Hepatic stellate cell (primary cell): ENCODE data around the gene LETM1.

Experiments
- DNase-seq: peaks from one replicate; pipeline ENCODE4 v3.0.0; 2011; ENCODE audit warnings: low spot score

Gene LETM1

DNA sequence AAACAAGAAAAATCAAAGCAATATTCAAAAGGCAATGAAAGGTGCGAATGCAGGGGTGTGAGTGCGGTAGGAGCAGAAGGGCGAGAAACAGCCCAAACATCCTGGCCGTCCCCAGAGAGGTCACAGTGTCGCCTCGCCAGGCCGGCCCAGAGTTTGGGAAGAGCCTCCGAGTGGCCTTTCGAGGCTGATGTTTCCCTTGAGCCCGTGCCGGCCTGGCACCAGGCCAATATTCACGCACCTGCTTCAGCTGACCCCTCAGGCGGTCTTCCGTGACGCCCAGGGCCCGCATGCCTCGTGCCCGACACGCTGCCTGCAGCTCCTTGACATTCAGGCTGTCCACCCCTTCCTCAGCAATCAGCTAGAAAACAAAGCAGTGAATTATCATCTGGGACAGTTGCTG is 30.6 kb downstream of the LETM1 start:
- no peak for DNase-seq

DNA sequence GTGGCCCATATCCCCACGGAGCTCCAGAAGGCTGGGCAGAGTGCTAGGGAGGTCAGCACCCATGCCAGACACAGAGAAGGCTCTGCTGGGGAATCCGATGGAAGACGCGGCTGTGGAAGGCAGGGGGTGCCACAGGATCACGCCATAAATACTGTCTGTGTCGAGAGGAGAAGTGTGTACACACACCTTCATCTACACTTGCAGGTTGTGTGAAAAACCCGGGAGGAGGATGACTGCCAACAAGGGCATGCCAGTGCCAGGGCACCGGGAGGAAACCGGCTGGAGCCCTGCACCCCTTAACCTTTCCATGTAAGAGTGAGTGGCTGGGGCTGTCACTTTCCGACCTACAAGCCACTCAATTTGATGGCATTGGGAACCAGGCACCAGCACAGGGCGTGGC is 31.2 kb downstream of the LETM1 start:
- no peak for DNase-seq

DNA sequence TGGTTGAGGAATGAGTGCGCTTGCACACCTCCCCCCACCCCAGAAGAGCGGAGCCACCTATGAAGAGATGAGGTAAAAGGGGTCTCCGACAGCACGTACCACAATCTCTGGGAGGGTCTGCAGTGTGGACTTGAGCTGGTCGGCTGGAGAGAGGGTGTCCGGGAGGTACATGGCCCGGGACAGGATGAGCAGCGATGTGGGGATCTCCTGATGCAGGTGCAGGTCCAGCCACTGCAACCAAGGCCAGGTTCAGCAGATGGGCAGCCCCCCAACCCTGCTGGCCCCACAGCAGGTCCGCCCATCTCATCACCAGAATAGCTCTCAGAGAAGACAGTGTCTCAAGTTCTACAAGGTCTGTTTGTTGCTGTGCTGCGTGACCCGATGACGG is 32.4 kb downstream of the LETM1 start:
- no peak for DNase-seq

DNA sequence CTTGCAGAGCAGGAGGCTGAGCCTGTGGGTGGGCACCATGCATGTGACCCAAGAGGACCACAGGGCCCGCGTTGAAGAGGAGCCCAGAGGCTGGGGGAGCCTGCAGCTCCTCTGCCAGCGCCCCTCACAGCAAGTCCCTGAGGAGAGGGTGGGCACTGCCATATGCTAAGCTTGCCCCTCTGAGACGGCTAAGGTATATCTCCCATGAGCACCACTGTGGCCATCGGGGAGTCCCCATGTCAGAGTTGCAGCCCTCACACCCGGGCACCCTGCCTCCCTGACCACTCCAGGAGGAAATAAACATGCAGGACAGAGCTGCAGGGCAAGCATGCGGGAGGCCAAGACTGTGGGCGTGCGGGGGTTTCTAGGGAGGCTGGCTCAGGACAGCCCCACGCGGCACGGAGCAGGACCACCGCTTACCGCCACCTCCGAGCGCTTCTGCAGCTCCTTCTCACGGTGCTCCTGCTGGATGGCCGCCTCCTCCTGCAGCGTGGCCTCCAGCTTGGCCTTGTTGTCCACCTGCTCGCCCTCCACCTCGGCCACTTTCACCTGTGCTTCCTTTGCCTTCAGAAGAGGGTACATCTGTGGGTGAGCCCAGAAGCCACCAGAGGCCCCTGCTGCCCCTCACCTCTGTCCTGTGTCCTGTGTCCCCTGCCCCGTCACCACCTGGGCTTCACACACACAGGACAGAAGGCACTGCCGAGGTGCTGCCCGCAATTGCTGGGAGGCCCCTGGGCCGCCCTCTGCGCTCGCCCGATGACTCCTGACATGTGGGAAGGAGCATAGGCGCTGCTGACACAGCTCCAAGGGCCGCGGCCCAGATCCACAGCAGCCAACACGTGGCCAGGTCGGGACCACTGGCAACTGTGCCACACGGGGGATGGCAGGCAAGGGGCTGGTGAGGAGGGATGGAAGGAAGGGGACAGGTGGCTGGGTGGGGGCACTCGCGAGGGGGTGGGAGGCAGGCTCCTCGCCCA is 33.1 kb downstream of the LETM1 start:
- DNase-seq = no peak

DNA sequence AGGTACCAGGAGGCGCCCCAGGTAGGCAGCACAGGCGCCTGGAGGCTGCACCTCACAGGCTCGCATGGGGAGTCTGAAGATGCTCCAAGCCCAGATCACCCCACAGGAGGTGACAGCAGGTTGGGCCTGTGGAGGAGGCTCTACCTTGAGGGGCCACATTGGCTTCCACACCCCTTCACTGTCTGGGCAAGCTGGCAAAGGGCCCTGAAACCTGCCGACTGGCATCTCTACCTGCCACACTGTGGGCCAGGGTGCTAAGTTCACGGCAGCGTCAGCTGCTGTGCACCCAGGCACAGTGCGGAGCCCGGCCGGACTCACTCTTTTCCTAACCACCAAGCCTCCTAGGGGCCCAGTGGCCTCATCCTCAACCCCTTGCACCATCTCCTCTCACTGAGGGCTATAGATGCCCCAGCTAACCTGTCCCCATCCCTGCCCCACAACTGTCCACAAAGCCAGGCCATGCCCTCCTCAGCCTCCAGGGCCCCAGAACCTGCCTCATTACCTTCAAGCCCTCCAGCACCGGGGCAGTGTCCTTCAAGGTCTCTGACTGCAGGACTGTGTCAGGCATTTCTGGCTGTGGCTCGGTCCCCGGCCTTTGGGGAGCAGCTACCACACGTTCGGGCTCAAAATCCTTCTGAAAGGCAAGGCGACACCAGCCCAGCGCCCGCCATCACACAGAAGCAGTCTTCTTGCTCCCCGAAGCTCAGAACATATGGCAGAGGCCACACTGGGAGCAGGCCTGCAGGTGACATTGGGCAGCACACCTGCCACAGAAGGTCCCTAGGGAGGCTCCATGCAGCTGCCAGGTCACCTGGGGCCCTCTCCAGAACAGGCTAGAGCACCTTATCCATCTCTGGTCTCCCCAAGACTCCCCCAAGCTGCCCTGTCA is 34.0 kb downstream of the LETM1 start:
- no peak for DNase-seq

DNA sequence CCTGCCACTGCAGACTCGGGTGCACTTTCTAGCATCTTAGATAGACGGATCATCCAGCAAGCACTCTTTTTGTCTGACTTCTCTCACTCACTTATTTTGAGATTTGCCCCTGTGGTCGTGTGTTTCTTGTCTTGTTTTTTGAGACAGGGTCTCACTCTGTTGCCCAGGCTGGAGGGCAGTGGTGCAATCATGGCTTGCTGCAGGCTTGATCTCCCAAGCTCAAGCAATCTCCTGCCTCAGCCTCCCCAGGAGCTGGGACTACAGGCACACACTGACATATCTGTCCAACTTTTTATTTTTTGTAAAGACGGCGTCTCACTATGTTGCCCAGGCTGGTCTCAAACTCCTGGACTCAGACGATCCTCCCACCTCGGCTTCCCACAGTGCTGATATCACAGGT is 36.1 kb downstream of the LETM1 start:
- DNase-seq = no peak

DNA sequence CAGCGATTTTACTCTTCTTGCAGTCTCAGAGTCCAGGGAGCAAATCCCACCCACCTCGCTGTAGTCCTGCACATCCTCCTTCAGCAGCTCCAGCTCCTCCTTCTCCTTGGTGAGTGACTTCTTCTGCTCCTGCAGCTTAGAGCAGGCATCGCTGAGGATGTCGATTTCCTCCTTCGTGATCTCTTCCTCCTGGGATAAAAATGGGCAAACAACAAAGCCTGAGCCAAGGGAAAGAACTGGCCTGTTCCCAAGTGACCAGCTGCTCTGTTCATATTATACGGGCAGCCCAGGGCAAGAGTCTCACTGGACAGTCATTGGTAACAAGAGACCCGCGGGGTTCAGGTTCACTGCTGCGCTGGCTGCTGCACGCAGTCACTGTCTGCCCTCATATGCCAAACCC is 36.7 kb downstream of the LETM1 start:
- no peak for DNase-seq

DNA sequence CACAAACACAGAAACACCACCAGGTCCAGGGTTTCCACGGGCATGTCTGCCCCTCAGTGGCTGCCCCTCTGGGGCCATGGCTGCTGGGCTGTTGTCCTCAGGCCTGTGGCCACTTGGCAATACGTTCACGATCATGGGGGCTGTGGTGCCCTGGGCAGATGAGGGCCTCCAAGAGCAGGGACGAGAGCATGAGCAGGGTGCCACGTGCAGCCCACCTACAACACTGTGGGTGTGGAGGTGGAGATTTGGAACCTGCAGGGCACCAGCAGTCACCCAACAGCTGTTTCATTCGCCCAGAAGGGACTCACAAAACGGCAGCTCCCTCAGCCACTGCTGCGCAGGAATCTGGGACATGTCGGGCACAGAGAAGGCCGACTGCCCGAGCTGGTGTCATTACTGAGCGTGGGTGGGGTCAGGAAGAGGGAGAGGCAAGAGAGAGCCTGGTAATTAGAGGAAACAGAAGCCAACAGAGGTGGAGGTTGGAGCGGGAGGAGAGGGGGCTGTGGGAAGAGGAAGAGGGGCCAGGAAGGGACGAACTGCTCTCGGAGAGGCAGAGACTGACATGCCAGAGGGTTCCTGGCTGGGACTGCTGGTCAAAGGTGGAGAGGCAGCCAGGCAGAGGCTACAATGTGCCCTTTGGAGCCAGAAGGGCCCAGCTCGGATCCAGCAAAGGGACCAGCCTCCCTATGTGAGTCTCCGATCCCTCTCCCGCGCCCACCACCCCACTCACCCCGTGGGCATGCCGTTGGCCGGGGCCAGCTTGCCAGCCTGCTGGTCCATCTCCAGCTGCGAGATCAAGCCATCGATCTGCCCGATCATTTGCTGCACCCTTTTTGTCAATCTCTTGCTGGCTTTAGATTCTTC is 39.7 kb downstream of the LETM1 start:
- no peak for DNase-seq

DNA sequence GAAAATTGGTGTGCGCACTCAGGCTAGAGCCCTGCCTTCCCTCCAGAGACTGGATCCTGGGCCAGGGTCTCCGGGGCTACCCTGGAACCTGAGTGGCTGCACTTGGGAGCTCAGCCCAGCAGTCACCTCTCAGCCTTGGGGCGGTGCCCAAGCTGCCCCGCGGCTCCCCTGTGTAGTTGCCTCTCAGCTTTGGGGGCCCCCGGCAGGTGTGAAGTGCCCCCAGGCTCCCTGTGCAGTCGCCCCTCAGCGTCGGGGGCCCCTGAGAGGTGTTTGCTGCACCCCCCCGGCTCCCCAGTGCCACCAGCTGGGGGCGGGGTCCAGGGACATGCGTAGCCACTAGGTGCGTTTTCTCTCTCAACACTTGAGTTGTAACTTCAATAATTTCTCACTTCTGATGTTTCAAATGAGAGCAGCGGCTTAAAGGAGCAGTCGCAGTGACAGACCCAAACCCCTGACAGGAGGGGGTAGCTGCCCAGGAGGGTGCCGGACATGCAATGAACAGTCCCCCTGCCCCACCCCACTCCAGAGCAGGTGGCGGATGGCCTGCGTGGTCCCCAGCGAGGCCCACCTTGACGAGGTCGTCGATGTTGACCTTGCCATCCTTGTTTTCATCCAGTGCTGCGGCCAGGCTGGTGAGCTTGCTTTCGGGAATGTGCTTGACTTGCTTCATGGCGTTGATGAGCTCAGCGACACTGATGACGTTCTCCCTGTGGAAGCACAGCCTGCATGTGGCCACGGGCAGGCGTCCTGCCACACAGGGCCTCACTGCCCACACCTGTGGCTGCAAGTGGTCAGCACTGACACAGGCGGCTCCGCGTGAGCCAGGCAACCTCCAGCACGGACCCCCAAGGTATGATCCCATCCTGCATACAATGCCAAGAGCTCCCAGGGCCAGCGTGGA is 40.6 kb downstream of the LETM1 start:
- no peak for DNase-seq

DNA sequence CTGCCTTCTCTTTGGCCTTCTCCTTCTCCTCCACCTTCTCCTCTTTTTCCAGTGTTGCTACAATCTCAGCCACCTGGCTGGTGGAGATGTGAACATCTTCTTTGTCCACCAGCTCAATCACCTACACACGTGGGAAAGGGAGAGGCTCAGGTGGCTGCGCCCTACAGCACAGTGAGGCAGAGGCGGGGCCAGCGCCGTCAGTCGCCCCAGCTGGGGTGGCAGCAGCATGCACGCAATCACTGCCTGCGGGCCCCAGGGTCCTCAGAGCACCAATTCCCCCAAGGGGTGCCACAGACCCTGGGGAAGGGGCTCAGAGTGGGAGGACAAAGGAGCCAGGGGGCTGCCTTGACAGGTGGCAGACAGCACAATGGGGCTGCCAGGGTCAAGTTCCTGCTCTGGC is 41.5 kb downstream of the LETM1 start:
- no peak for DNase-seq

DNA sequence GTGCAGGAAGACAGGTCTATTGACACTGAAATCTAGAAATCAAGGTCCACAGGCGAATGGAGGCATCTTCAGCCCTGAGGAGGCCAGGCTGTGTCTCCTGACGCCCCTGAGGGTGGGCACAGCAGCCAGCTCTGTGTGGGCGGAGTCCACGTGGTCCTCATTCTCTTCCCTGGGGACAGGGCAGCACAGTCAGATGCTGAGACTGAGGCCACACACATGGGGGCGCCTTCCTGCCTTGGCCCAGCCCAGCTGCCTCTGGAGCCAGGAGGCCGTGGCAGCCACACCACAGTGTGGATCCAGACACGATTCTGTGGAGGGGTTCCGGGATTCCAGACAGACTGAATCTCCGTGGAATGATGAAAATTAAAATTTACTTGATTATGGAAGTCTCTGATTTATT is 42.0 kb downstream of the LETM1 start:
- no peak for DNase-seq

DNA sequence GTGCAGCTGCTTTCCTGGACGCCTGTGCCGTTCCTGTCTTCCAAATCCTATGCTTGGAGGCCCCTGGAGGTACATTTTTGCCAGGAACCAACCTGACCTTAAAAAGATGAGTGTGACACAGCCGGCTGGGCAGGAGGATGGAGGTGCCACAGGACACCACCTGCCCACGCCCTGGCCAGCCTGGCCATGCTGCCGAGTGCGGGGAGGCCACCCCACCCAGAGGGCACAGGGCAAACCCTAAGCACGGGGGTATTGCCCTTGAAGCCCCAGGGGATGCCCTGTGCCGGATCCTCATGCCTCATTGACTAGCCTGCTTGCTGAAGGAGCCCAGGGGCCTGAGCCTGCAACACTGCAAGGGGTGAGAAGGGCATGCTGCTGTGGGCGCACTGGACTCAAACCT is 42.7 kb downstream of the LETM1 start:
- DNase-seq = no peak

DNA sequence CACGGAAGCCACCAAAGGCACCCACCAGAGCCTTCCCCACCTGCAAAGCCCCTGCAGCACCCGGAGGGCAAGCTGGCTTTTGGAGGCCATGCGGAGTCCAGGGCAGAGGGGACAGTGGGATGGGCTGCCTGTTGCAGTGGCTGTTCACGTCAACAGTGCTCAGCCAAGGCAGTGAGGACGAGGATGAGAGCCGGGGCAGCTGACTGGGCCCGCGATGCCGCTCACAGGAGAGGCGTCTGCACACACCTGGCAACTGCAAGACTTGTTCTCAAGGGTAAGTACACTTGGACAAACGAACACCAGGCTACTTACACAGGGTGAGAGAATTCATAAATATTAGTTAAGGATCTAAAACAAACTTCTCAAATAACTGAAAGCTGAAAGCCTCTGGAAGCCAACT is 43.2 kb downstream of the LETM1 start:
- DNase-seq = no peak

DNA sequence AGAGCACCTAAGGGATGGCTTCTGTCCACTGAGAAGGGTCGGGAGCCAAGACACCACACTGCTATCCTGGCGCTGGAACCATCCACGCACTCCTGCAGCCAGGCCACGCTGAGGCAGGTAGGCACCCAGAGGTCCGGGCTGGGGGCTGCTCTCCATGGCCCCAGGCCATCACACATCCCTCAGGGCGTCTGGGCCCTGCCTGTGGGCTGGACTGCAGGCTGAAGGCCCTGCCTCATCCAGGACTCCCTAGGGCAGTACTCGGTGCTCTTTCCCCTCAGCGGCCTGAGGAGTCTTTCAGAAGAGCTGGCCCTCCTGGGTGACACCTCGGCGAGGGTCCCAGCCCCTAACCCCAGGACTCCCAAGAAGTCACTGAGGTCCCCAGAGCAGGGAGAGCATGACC is 45.2 kb downstream of the LETM1 start:
- DNase-seq = no peak

DNA sequence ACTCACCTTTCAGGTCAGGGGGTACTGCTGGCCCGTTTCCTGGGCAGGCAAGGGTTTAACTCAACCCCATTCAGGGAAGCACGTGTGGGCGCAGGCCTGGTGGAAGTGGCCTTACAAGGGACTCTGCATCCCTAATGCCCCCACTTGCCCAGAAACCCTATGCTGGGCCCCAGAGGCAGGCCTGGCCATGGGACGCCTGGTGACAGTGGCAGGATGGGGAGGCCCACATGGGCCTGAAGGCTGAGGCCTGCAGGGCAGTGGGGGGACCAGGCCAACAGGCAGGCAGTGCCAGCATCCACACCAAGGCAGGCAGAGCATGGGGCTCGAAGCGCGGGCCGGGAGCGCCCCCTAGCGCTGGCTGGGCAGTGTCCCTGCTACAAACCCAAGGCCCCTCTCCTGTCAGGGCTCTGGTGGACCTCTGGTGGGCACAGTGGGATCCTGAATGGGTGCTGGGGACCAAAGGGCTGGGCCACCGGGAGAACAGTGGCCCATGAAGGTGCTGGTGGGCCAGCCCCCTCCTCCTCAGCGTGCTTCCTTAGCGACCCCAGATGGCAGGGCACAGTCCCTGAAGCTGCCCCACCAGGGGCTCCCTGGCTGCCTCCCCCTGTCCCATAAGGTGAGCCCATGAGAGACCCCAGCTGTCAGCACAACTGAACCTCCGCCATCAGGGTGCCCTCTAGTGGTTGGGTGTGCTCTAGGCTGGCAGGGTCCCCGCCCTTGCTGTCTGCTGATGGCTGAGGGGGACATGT is 46.0 kb downstream of the LETM1 start:
- peak; percentile 88 for DNase-seq

DNA sequence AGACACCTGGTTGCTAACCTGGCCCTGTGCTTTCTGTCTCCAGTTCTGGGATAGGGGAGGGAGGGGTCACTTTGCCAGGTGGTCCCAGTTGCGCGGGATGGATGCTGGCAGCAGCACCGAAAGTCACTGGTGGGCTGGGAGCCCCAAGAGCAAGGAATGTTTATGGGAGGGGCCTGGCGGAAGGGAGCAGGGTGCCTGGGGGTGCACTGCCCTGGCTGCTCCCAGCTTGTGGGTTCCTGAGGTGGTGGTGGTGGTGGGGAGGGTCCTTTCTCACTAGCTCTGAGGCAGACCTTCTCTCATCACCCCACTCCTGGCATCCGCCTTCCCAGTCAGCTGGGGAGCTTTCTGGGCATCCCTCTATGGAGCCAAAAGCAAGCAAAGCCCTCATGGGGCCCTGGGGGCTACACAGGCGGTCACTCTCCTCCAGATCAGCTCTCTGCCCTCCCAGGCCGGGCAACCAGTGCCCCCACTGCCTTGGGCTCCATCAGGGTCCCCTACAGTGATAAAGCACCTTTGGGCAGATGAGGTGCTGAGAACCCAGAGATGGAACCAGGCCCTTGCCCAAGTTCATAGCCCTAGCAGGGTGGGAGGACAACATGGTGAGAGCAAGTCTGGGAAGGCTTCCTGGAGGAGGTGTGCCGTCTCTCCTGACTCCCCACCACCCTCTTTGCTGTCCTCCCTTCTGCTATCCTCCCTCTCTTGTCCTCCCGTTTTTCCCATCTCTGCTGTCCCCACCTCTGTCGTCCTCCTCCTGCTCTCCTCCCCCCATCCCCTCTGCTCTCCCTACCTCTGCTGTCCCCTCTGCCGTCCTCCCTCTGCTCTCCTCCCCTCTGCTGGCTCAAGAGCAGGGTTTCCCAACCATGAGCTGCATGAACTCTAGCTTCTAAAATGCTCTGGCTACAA is 46.9 kb downstream of the LETM1 start:
- no peak for DNase-seq

DNA sequence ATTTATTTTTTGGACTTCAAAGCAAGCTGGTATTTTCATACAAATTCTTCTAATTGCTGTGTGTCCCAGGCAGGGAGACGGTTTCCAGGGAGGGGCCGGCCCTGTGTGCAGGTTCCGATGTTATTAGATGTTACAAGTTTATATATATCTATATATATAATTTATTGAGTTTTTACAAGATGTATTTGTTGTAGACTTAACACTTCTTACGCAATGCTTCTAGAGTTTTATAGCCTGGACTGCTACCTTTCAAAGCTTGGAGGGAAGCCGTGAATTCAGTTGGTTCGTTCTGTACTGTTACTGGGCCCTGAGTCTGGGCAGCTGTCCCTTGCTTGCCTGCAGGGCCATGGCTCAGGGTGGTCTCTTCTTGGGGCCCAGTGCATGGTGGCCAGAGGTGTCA is 47.6 kb downstream of the LETM1 start:
- DNase-seq = no peak

DNA sequence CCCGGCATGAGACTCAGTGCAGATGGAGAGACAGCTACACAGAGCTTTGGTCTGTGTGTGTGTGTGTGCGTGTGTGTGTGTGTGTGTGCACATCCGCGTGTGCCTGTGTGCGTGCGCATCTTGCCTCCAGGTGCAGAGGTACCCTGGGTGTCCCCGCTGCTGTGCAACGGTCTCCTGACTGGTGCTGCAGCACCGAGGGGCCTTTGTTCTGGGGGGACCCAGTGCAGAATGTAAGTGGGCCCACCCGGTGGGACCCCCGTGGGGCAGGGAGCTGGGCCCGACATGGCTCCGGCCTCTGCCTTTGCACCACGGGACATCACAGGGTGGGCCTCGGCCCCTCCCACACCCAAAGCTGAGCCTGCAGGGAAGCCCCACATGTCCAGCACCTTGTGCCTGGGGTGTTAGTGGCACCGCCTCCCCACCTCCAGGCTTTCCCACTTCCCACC is 48.6 kb downstream of the LETM1 start:
- DNase-seq = no peak
